ENCODE data around the gene ZNF236.

Gene ZNF236

DNA sequence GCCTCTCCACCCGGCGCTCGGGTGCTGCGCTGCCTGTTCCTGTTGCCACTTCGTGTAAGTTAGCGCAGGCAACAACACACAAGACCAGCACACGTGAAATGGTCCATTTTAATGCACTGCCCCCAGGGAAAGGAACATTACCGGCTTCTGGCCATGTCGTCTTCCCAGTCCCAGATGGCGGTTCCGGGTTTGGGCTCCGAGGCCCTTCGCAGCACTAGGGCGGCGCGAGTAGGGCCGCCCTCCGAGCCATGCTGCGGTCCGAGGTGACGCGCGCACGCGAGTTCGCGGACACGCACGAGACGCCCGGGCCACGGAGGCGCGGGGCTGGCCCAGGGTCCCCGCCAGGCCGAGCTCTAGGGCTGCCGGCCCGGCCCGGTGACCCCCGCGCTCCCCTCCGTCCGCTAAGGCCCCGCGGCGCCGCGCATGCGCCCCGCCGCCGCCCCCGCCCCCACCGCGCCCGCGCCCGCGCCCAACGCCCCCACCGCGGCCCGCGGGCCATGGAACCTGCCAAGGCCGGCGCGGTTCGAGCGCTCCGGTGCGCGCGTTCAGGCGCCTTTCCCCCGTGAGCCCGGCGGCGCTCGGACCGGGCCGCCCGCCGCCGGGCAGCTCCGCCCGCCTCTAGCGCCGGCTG, 367 bp upstream of the ZNF236 start:
- peak; percentile 64 for DNase-seq

- DNase-seq: no peak
These were observed 793 bp downstream of the ZNF236 start for GRCh38 chr18:76823161-76823538.

DNA sequence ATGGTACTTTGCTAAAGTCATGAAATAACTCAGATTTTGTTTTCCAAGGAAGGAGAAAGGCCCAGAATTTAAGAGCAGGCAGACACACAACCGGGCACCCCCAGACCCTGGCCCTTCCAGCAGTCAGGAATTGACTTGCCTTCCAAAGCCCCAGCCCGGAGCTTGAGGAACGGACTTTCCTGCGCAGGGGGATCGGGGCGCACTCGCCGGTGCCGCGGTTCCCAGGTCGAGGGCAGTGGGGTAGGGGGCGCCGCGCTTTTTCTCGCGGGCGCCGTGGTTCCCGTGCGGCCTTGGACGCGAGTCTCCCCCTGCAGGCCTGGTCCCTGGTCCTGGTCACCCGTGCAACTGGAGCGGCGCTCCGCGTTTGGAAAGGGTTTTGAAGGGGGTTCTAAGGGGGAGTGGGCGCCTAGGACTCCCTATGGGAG, 1.2 kb downstream of the ZNF236 start:
- DNase-seq: no peak

- DNase-seq: no peak
These were observed 1.9 kb downstream of the ZNF236 start for GRCh38 chr18:76824145-76824676.

DNA sequence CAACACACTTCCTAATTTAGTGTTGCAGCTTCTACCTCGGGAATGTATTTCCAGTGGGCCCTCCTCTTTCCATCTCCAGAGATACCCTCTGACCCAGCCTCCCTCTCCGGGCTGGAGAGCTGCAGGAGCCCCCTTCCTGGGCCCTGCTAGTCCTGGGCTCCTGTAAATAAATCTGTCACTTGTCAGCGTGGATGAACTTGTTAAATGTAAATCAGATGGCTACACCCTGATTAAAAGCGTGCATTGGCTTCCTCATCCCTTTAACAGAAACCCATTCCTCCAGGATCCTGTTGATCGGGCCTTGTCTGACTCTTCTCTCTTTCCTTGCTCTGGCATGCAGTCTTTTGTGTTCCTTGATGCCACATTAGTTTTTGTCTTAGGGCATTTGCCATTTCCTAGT, 2.4 kb downstream of the ZNF236 start:
- DNase-seq: no peak

GRCh38 chr18:76827205-76828200, 5.1 kb downstream of the ZNF236 start:
- no peak for DNase-seq

GRCh38 chr18:76834379-76834778, 12.0 kb downstream of the ZNF236 start:
- no peak for DNase-seq

GRCh38 chr18:76835380-76835779, 13.0 kb downstream of the ZNF236 start:
- no peak for DNase-seq

- DNase-seq: no peak
These were observed 14.7 kb downstream of the ZNF236 start for GRCh38 chr18:76837071-76837470.

DNA sequence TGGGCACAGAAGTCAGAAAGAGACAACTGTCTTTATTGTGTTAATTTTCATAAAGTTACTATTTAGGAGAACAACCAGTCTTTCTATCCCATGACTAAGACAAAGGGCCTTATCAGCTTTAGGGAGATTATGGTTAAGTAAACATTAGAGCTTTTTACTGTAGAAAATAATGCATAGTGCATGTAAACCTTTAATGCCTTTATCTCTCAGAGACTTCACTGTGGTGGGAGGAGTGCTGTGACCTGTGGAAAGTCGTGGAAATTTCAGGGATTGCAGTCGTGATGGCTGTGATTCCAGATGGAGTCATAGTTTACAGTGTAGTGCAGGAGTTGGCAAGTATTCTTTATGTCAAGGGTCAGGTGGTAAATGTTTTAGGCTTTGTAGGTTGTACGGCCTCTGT, 15.8 kb downstream of the ZNF236 start:
- DNase-seq: no peak

DNA sequence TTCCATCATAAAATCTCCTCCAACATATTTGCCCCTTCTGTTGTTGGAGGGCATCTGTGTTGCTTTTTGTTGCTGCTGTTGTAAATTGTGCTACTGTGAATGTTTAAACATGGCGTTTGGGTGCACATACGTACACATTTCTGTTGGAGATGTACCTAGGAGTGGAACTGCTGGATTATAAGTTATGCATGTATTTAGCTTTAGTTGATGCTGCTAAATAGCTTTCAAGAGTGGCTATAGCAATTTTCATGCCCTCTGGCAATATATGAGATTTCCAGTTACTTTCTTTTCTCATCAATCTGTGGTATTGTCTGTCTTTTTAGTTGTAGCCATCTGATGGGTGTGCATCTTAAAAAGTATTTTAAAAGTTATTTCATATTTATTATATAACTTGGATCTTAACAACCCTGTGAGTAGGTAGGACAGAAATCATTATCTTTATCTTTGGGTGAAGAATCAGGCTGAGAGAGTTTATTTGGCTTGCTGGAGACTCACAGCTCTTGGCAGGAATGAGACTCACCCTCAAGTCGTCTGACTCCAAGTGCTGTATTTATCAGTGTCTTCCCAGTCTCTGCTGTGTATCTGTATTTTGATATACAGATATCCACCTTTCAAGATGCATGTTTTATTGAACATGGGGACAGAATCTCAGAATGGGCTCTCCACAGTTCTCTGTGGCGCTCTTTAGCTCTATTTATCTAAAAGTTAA, 16.9 kb downstream of the ZNF236 start:
- no peak for DNase-seq

- DNase-seq: no peak
These were observed 20.6 kb downstream of the ZNF236 start for GRCh38 chr18:76842837-76843530.

DNA sequence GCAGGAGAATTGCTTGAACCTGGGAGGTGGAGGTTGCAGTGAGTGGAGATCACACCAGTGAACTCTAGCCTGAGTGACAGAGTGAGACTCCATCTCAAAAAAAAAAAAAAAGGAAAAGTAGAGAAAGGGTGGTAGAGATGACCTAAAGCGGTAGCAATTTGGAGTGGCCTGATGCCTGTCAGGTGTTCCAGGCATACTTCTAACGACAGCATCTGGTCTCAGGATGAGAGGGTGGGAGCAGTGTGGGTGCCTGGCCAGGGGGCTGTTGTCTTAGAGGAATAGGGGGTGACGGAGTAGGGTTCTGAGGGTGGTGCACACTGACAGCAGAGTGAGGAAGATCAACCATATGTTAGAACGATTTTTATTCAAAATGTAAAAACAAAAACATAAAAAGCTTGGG, 21.8 kb downstream of the ZNF236 start:
- DNase-seq: no peak

DNA sequence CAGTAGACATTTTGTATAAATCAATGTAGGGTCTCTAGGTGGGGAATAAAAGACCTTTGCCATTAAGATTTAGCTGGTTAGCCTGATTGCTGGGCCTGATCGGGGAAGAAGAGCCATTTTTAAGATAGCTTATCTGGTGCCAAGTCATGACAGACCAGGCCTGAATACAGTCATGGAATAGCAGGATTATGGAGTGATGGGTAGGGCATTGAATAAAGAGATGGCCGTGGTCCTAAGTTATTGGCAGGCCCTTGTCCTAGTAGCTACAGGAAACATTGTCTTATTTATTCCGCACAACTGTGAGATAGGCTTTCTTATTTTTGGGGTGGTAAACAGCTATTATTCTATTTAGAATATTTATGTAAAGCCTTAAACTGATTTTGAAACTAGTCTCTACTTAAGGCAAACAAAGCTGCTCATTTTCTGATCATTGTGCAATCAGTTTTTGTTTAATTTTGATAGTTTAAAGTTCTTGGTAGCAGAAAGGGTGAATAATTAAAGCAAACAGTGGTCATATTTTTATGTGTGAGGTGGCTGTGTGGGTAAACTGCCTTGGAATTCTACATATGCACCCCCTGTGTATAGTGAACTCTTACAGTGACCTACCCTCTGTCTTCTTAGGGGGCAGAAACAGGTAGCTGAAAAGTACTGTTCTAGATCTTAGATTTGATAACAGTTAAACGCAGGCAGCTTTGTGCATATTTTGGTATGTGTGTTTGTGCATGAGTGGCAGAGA, 22.6 kb downstream of the ZNF236 start:
- no peak for DNase-seq

DNA sequence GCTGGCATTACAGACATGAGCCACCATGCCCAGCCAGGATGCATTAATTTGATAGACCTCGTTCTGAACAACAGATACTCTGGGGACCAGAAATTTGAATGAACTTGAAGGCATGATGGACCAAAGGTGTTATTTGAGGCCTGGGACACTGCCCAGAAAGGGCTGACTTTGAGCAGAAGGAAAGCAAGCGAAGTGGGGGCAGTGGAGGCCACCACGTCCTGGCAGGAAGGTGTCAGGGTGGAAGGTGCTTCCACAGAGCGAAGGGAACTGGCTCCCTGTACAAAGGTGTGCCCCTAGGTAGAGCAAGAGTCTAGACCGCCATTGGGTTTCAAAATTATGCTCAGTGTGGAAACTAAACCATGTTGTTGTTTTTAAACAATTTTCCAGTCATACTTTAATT, 23.9 kb downstream of the ZNF236 start:
- no peak for DNase-seq

DNA sequence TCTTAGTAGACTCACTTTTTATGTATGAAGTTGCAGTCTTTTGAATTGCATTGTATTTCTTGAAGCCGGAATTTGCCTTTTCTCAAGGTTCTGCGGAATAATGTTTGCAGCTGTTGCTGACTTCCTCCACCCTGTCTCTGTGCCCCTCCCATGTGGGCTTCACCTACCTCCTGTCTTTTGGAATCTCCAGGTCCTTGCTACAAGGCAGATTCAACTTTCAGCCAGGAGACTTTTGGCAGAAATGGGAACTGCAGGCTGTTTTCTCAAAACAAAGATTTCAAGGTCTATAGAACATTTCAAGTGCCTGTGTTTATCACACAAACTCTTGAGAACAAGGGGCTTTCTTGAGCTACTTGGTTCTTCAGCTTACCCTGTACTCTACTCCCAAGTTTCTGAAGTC, 25.6 kb downstream of the ZNF236 start:
- DNase-seq: no peak

DNA sequence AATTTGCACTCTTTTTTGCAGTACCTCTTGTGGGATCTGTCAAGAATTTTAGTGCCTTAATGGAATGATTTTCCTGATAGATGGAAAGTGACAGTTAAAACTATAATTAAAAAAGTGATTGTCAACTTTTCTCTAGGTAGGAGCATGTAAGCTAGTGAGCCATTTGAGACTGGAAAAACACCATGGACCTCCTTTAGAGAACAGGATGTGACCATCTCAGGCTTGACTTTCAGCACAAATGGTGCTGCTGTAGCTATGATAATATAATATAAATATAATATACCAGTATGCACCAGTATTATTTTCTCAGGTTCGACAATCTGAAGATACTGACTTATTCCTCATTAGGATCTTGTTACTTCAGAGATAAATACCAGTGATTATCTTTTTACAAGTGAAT, 27.8 kb downstream of the ZNF236 start:
- DNase-seq: no peak

DNA sequence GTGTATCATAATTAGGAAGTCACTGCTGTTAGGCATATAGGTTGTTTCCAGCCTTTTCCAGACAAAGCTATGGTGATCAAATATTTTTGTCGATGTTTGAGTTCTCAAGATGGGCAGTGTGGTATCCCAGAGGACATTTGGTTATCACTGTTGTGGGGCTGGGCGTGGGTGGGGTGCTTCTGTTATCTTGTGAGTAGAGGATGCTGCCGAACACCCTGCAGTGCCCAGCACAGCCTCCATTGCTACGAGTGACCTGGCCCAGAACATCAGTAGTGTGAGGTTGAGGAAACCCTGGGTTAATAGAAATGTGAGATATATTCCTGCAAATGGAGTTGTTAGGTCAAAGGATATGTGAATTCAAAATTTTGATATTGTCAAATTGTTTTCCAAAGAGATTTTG, 33.2 kb downstream of the ZNF236 start:
- DNase-seq: no peak

DNA sequence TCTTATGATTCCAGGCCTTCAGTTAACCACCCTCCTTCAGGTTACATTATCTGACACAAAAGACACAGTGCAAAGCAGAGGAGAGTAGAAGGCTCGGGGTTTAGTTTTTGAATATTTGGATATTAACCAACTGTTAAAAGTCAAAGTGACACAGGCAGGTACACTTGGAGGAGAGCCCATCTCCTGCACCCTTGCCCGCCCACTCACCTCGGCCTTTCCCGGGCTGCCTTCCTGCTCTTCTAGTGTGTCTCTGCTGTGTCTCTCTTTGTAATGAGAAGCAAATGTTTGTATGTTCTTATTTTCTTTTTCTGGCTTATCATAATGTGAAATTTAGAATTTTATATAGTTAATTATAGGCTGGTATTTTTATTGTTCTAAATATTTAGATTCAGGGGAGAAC, 35.1 kb downstream of the ZNF236 start:
- DNase-seq: no peak

DNA sequence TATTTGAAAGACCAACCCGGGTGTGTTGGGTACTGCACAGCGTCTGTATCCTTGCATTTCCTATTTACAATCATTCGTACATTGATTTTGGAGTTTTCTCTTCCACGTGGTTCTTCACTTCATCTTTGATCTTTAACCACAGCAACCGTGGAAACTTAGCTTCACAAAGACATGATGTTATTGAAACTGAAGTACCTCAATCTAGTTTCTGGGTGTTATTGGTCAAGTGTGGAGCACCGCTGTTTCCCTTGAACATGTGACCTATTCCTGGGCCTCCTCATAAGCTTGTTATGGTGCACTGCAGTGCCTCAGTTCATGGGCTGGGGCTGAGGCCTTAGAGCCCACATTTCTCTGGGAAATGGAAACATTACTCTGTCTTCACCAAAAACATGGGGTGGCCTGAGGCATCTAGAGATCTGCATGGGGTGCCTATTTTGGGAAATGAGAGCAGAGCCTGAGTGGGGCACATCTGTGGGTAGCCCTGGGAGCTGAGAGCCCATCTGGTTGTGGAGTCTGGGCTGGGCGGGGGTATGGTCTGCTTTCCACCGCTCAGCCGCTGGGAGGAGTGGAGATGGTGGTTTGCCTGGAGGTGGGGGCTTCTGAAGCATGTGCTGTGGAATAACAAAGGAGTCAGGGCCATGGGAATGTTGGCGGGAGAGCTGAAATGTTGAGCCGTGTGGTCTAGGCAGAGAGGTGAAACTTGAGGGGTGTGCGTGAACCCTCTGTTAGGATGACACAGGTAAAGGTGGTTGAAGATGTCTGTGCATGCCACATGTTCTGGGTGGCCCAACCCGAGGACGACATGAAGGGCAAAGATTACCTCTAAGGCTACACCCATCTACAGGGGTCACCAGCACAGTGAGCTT, 37.4 kb downstream of the ZNF236 start:
- no peak for DNase-seq

GRCh38 chr18:76860411-76860810, 38.1 kb downstream of the ZNF236 start:
- no peak for DNase-seq
